Uterus (tissue), 2 donors: ENCODE results near the gene RAB11FIP4.

Source experiments
- CTCF ChIP-seq, 4 experiments: fragments of 200-600 bp in 2 of 4; fragments of 450-650 bp in 2 of 4; sonication (generic) in 2 of 4; IDR thresholded peaks; one replicate each; pipeline ENCODE4 v1.5.1; 2016 to 2019; ENCODE audit warnings: antibody characterized with exemption in 4 of 4, mild to moderate bottlenecking in 2 of 4, moderate library complexity in 1 of 4
- POLR2A ChIP-seq, 2 donors: fragments of 450-650 bp; IDR thresholded peaks; one replicate each; pipeline ENCODE4 v1.6.1; 2016; ENCODE audit warnings: antibody characterized with exemption in 2 of 2, mild to moderate bottlenecking in 1 of 2, moderate library complexity in 1 of 2

- TF ChIP-seq CTCF (IDR thresholded peaks at IDR 0.05) (no peak), POLR2A (IDR thresholded peaks at IDR 0.05) (no peak)
Observed at GRCh38 chr17:31424944-31425281, 33.4 kb downstream of the RAB11FIP4 start.
